ENCODE measurements around the gene PXT1.
"Not testable (repeated sequence)": the region's sequence is repeated elsewhere in the genome, so short reads cannot be mapped to it uniquely, and the experiment has no call there.

Gene PXT1

DNA sequence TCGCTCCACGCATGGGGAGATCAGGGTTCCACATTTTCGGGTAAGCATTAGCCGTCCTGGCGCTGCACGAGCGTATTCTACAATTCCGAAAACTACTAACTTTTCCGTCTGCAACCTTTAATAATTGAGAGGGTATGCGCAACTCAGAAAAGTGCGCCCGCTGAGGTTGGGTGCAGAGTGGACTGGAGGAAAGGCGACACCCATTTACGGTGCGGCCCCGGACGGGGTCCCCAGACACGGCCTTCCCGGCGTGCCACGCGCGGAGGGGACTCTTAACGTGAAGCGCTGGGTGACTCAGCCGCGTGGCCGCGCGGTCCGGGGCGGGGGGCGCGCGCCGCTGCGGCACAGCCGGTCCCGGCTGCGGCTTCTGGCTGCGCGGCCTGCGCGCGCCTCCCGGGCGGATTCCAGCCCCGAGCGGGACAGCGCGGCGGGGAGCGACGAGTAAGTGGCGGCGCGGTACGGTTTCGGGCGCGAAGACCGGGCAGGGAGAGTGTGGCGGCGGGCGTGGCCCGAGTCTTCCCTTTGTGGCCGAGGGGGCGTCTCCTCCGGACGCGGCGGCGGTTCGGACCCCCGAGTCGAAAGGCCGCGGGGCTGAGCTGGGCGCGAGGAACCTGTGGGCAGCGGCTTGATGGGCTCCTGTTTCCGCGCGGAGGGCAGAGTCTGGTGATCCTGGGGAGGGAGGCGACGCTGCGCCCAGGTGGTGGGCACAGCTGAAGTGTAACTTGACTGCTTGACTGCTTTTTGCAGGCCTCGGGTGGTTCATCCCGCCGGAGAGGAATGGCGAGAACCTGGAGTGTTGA, at the start of gene PXT1, which contains the start of gene KCTD20:
Gene PXT1, minus strand, starts transcription at position 184 of the 800 bp plus-strand sequence. CDS start 16,772 bp downstream, outside the sequence.
Gene KCTD20, plus strand, starts transcription at position 330 of the 800 bp plus-strand sequence. CDS start 27,098 bp downstream, outside the sequence.
- DNase-seq, result peak; percentile 82

GRCh38 chr6:36492092-36492491, 49.4 kb upstream of the PXT1 start:
- peak; percentile 28 for DNase-seq

DNA sequence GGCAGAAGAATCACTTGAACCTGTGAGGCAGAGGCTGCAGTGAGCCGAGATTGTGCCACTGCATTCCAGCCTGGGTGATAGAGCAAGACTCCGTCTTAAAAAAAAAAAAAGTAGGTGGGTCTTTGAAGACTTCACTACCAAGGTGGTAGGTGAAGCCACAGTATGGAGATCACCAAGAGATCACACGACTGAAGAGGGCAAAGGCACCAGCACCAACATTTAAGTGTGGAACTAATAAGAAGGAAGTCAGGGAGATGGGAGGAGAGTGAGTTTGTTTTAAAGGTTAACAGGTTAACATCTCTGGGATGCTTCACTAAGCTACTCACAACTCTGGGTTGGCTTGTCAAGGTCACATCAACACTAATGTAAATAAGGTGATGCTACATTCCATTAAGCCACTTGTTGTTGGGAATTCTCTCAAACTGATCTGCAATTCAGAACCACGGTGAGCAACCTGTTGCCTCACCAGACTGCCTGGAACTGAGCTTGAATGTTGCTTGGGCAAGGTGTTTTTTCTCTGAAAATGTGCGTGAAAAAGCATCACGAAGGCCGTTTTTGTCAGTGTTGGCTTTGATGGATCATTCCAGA, 48.8 kb upstream of the PXT1 start:
- no peak for DNase-seq

- no peak for DNase-seq
Observed at GRCh38 chr6:36489426-36489825, 46.8 kb upstream of the PXT1 start.

DNA sequence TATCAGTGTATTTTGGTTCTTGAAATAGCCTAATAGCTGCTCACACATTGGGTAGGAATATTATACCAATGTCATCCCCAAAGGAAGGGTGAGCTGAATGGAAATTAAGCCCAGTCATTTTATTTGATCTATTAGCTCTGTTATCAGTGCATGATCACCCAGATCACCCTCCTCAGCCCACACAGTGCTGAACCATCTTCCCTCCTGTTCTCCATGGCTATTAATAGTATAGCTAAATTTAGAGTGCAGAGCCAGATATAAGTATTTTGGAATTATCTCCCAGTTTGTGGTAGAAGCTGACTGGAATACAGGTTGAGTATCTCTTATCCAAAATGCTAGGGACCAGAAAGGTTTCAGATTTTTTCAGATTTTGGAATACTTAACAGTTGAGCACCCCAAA, 45.6 kb upstream of the PXT1 start:
- no peak for DNase-seq

GRCh38 chr6:36487698-36488097, 45.0 kb upstream of the PXT1 start:
- no peak for DNase-seq

DNA sequence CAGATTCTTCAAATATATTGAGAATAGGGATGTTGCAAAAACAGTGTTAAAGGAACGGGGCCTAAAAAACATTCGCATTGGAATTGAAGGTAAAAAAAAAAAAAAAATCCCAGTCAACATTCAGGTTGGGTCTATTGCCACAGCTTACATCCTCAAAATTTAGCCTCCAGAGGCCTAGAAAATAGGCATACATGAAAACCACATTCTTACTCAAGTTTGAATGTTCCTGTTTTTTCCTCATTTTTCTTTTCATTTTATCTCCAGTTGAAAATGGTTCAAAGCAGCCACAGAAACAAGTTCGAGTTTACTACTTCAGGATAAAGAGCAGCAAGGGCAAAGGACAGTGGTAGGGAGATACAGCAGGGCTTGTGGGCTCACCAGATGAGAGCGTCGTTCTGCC, 42.1 kb upstream of the PXT1 start:
- DNase-seq, result no peak

DNA sequence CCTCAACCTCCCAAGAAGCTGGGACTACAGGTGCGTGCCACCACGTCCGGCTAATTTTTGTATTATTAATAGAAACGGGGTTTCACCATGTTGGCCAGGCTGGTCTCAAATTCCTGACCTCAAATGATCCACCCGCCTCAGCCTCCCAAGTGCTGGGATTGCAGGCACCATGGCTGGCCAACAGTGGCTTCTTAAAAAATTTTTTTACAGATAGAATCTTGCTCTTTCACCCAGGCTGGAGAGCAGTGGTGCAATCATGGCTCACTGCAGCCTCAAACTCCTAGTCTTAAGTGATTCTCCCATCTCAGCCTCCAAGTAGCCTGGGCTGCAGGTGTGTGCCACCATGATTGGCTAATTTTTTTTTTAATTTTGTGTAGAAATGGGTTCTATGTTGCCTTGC, 40.7 kb upstream of the PXT1 start:
- DNase-seq, result not testable (repeated sequence)

- no peak for DNase-seq
Observed at GRCh38 chr6:36479256-36479655, 36.6 kb upstream of the PXT1 start.

DNA sequence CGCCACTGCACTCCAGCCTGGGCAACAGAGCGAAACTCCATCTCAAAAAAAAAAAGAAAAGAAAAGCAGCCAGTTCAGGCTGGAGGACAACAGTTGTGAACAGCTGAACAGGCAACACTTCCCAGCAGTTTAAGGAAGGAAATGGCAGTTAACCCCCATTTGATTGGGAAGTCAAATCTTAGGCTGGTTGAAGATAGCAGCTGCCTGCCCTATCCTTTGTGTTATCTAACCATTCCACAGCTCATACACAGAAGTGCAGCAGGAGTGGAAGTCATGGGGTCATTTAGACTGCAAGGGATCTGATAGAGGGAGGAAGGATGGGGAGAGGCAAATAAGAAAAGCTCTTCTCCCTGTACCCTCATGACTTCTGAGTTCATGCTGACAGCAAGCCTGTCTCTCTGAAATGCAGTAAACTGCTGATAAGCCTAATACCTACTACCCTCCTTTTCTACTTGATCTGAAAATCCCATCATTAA, 35.4 kb upstream of the PXT1 start:
- no peak for DNase-seq

DNA sequence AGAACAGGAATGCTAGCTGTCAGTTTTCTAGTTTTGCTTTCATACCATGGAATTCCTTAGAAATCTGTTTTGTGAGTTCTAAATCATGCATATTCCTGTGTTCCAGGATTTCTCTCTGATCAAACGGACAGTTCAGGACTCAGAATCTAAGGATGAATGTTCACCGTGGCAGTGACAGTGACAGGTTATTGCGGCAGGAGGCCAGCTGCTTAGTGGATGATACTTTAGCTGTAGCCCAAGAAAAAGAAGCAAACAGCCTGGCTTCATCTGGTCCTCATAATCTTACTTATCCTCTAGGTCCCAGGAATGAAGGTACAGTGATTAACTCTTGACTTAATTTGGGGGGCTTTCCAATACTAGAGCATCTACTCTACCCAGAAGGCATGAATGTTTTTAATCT, 27.3 kb upstream of the PXT1 start:
- no peak for DNase-seq

DNA sequence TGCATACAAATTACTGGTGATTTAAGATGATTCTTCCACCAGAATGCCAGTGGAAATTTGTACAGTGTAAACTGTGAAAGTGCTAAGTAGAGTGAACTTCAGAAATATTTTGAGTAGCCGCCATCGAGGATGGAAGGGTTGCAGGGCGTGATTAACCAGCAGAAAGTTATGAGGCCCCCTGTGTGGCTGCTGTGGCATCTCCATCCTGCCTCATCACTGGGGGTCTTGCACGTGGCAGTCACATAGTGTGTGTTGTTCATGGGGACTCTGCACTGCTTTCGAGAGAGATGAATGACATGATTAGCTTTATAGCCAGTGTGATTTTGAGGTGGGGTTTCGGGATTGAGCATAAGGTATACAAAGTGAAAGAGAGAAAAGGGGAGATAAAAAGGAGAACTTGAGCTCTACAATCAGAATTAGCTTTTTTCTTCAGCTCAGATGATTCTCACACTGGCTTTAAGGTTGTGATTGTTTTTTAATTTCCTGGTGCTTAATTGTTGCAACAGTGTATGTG, 26.6 kb upstream of the PXT1 start:
- DNase-seq, result no peak

DNA sequence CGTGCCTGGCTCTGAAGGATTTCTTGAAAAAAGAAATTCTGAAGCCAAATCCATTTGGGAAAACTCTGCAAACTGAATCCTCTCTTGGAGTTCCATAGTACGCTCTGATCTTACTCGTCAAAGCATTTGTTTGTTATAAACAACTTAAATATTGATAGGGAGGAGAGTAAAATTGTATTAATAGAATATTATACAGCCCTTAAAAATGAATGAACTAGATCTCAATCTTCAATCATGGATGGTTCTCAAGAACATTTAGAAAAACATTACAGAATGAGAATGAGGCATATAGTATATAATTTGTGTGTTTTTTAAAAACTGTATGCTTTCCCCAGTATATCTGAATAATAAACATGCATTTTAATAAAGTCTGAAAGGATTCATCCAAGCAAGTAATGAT, 25.0 kb upstream of the PXT1 start:
- no peak for DNase-seq

GRCh38 chr6:36464233-36464632, 21.6 kb upstream of the PXT1 start:
- DNase-seq, result no peak

DNA sequence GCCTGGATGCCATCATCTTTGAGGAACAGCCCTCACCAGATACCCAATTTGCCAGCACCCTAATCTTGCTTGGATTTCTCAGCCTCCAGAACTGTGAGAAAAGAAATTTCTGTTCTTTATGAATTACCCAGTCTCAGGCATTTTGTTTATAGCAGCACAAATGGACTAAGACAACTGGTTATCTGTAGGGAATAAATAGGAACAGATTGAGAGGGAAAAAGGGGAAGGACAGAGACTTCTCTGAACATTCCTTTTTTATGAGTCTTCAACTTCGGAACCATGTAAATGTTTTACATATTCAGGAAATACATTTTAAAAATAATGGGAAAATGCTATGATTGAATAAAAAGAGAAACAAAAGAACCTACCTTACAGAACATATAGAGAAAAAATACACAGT, 21.0 kb upstream of the PXT1 start:
- no peak for DNase-seq

- no peak for DNase-seq
Observed at GRCh38 chr6:36461646-36462045, 19.0 kb upstream of the PXT1 start.

DNA sequence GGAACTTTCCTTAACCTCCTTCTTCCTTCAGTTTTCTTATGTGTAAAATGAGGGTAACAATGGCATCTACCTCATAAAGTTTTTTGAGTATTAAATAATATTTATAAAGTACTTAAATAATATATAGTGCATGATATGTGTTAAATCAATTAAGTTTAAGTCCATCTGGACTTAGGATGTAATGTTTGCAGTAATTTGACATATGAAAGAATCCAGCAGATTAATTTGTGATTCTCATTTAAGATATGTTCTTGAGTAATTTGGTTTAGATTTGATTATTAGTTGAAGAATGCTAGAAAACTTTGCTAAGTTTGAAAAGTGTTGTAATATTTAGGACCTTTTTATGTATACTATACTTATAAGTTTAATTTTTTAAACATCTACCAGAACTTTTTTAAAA, 18.3 kb upstream of the PXT1 start:
- DNase-seq, result no peak

GRCh38 chr6:36459501-36459900, 16.8 kb upstream of the PXT1 start:
- DNase-seq, result no peak

DNA sequence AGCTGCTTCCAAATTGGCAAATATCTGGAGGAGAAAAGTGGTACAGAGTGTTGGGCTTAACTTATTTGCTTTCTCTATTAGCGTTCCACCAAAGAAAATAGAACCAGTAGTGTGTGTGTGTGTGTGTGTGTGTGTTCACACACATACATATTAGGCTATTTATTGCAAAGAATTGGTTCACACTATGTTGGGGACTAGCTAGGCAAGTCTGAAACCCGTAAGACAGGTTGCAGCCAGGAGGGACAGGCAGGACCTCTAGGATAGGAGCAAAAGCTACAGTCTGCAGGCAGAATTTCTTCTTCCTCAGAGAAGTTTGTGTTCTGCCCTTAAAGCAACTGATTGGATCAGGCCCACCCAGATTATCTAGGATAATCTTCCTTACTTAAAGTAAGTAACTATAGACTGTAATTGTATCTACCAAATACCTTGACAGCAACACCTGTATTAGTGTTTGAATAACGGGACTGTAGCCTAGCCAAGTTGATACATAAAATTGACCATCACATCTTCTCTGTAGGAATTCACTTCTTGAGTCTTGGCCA, 12.9 kb upstream of the PXT1 start:
- DNase-seq, result no peak

GRCh38 chr6:36452897-36453296, 10.2 kb upstream of the PXT1 start:
- not testable (repeated sequence) for DNase-seq

DNA sequence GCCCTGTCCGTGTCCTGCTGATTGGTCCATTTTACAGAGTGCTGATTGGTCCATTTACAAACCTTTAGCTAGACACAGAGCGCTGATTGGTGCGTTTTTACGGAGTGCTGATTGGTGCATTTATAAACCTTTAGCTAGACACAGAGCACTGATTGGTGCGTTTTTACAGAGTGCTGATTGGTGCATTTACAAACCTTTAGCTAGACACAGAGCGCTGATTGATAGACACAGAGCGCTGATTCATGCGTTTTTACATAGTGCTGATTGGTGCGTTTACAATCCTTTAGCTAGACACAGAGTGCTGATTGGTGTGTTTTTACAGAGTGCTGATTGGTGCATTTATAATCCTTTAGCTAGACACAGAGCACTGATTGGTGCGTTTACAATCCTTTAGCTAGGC, 6.5 kb upstream of the PXT1 start:
- DNase-seq, result not testable (repeated sequence)

DNA sequence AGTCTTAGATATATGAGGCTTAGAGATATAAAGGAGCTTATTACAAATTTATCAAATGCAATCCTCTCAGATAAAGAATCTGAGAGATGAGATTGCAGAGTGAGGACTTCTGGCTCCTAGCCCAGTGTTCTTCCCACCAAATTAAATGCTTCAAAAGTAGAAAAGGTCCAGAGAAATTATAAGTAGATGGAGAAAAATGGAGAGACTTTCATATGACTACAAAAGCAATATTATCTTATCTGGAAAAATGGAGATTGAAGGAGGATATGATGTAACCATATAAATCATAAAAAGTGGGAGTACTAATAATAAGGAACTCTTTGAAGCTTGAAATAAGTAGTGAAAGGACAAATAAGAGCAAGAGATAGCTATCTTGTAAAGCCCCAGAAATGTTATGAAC, 3.0 kb upstream of the PXT1 start:
- no peak for DNase-seq

- no peak for DNase-seq
Observed at GRCh38 chr6:36444470-36444869, 1.8 kb upstream of the PXT1 start.
